GM23338 (cell line): Measurements from ENCODE around the gene SNTG2. TPM values are rescaled to one million over a fixed set of nuclear protein-coding genes. Genes with fewer than 3 reads are reported as not detected.

Source experiments
- ATAC-seq: fragments of 200-7000 bp; cut with Tn5 transposase; 3 replicates; pipeline ENCODE4 v1.9.1; 2020
- DNase-seq: peaks from one replicate; pipeline ENCODE4 v3.0.0-alpha.2; 2015; ENCODE audit warnings: low spot score
- H2AFZ ChIP-seq: fragments of 200-600 bp; sonication (generic); 2 replicates; pipeline ENCODE4 v1.8.0; 2016; ENCODE audit warnings: antibody characterized with exemption, mild to moderate bottlenecking, moderate library complexity
- H3F3A ChIP-seq: fragments of 200-600 bp; sonication (generic); replicated peaks from 2 replicates; pipeline ENCODE4 v1.8.0; 2017; ENCODE audit warnings: antibody characterized with exemption, mixed run types, low read depth
- H3K27ac ChIP-seq: fragments of 200-600 bp; sonication (generic); 2 replicates; pipeline ENCODE4 v1.6.1; 2016; ENCODE audit warnings: low read depth
- H3K27me3 ChIP-seq: fragments of 200-600 bp; sonication (generic); 2 replicates; pipeline ENCODE4 v1.8.0; 2016; ENCODE audit warnings: mild to moderate bottlenecking, mixed run types, moderate library complexity; ENCODE audit not compliant: insufficient read depth
- H3K36me3 ChIP-seq: fragments of 200-600 bp; sonication (generic); 2 replicates; pipeline ENCODE4 v1.8.0; 2016; ENCODE audit warnings: mild to moderate bottlenecking; ENCODE audit not compliant: insufficient read depth
- H3K4me1 ChIP-seq: fragments of 200-600 bp; sonication (generic); 2 replicates; pipeline ENCODE4 v1.8.0; 2016; ENCODE audit warnings: mild to moderate bottlenecking, moderate library complexity; ENCODE audit not compliant: insufficient read depth
- H3K4me2 ChIP-seq: fragments of 200-600 bp; sonication (generic); 2 replicates; pipeline ENCODE4 v1.7.1; 2017; ENCODE audit warnings: mixed run types
- H3K4me3 ChIP-seq: fragments of 200-600 bp; sonication (generic); 2 replicates; pipeline ENCODE4 v1.6.1; 2016; ENCODE audit warnings: mixed run types
- H3K79me2 ChIP-seq: fragments of 200-600 bp; sonication (generic); replicated peaks from 2 replicates; pipeline ENCODE4 v1.8.0; 2017; ENCODE audit warnings: mild to moderate bottlenecking; ENCODE audit not compliant: insufficient read depth
- H3K9me2 ChIP-seq: fragments of 200-600 bp; sonication (generic); 2 replicates; pipeline ENCODE4 v1.8.0; 2017; ENCODE audit not compliant: insufficient read depth
- H4K20me1 ChIP-seq: fragments of 200-600 bp; sonication (generic); replicated peaks from 2 replicates; pipeline ENCODE4 v1.8.0; 2017; ENCODE audit warnings: mild to moderate bottlenecking; ENCODE audit not compliant: insufficient read depth
- H3K27ac Mint-ChIP-seq: 2 replicates; pipeline ENCODE4 v1.8.0; 2020; ENCODE audit warnings: inconsistent platforms, mild to moderate bottlenecking, moderate library complexity, mixed read lengths
- H3K27me3 Mint-ChIP-seq: 3 replicates; pipeline ENCODE4 v1.8.0; 2022; ENCODE audit warnings: low read depth, mild to moderate bottlenecking, moderate library complexity, mixed read lengths, inconsistent platforms; ENCODE audit not compliant: insufficient read depth, poor library complexity
- H3K36me3 Mint-ChIP-seq: 3 replicates; pipeline ENCODE4 v1.8.0; 2021; ENCODE audit warnings: low read depth, mild to moderate bottlenecking, inconsistent platforms, moderate library complexity, mixed read lengths
- H3K4me1 Mint-ChIP-seq: 3 replicates; pipeline ENCODE4 v1.8.0; 2020; ENCODE audit warnings: mild to moderate bottlenecking, inconsistent platforms, mixed read lengths
- H3K4me3 Mint-ChIP-seq: 3 replicates; pipeline ENCODE4 v1.8.0; 2021; ENCODE audit warnings: moderate library complexity, mild to moderate bottlenecking, inconsistent platforms, mixed read lengths
- H3K9me3 Mint-ChIP-seq: 3 replicates; pipeline ENCODE4 v1.8.0; 2020; ENCODE audit warnings: moderate library complexity, mild to moderate bottlenecking, inconsistent platforms, mixed read lengths
- CREB1 ChIP-seq: fragments of 250-450 bp; sonication (Bioruptor Pico); IDR thresholded peaks from 2 replicates; pipeline ENCODE4 v1.5.0; 2020; ENCODE audit warnings: low read depth, mild to moderate bottlenecking, moderate library complexity
- EZH2 ChIP-seq: fragments of 200-600 bp; sonication (generic); IDR thresholded peaks from one replicate; pipeline ENCODE4 v1.8.0; 2017; ENCODE audit warnings: antibody characterized with exemption, mild to moderate bottlenecking, low read depth; ENCODE audit not compliant: unreplicated experiment
- EZH2phosphoT487 ChIP-seq: fragments of 200-600 bp; sonication (generic); IDR thresholded peaks from one replicate; pipeline ENCODE4 v1.8.1; 2018; ENCODE audit warnings: antibody characterized with exemption; ENCODE audit not compliant: unreplicated experiment
- JUNB ChIP-seq: IDR thresholded peaks from one replicate; pipeline ENCODE4 v1.6.1; 2016; ENCODE audit warnings: antibody characterized with exemption; ENCODE audit not compliant: unreplicated experiment
- NANOG ChIP-seq: IDR thresholded peaks from 2 replicates; pipeline ENCODE4 v1.6.1; 2016; ENCODE audit warnings: antibody characterized with exemption, borderline replicate concordance
- POLR2AphosphoS5 ChIP-seq: IDR thresholded peaks from 2 replicates; pipeline ENCODE4 v1.6.1; 2016; ENCODE audit warnings: antibody characterized with exemption, low read depth
- STAT1 ChIP-seq: IDR thresholded peaks from one replicate; pipeline ENCODE4 v1.6.1; 2016; ENCODE audit warnings: antibody characterized with exemption; ENCODE audit not compliant: unreplicated experiment
- ZNF114 ChIP-seq: fragments of 250-450 bp; sonication (Bioruptor Pico); IDR thresholded peaks from 2 replicates; pipeline ENCODE4 v1.5.0; 2020; ENCODE audit warnings: mild to moderate bottlenecking, moderate library complexity
- ZNF331 ChIP-seq: fragments of 250-450 bp; sonication (Bioruptor Pico); IDR thresholded peaks from 2 replicates; pipeline ENCODE4 v1.5.0; 2020; ENCODE audit warnings: low read depth, mild to moderate bottlenecking, moderate library complexity
- polyA plus RNA-seq: library from polyadenylated mRNA; unstranded; fragments of >200 nt; fragmentation: Nextera tagmentation; extraction: Ambion mirVana; gene quantifications from 2 replicates; pipeline ENCODE4 v1.2.1, GENCODE V29; 2016
- total RNA-seq: library from RNA; depleted of rRNA; stranded (reverse); fragments of >200 nt; shearing (Covaris generic); gene quantifications from 2 replicates; pipeline ENCODE4 v1.2.3, GENCODE V29; 2014
- TF ChIP-seq, protein P1 (sequence below): fragments of 250-450 bp; sonication (Bioruptor Pico); IDR thresholded peaks from 2 replicates; pipeline ENCODE4 v1.5.0; 2020; ENCODE audit warnings: mild to moderate bottlenecking, moderate library complexity
- TF ChIP-seq, protein P2 (sequence below): IDR thresholded peaks from 2 replicates; pipeline ENCODE4 v1.6.1; 2016; ENCODE audit warnings: antibody characterized with exemption
- TF ChIP-seq, protein P3 (sequence below), 2 experiments: fragments of 200-600 bp in 1 of 2; sonication (generic) in 1 of 2; conservative IDR thresholded peaks; 2 replicates each; pipeline versions ENCODE4 v1.5.1 to v1.6.1; 2016 to 2017; ENCODE audit warnings: antibody characterized with exemption in 2 of 2, low read depth in 2 of 2, mild to moderate bottlenecking in 2 of 2, moderate library complexity in 1 of 2

SNTG2 gene
- total and polyA plus RNA-seq, 2 experiments from 2014 or later, result 27.5 to 60.4 TPM

DNA sequence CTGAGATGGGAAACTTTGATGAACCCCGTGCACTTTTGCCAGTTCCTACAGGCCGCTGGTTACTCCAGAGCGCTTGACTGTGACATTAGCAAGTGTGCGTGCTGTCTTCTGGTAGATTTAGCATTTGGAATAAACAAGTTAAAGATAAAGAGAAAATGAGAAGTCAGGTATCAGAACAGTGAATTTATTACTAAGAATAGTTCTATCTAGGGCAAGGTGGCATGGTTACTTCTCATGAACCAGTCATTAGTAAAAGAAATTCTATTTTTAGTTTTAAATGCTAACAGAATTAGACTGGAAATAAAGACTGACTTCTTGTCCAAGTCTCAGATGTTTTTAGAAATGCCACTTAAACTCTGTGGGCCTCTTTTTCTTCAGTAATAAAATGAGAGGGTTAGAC, 258.6 kb downstream of the SNTG2 start:
- Mint-ChIP-seq H3K27me3 (no peaks in the 10 kb centered on the region), H3K36me3 (peaks cover 47% of the 10 kb centered on the region), H3K9me3 (peaks cover 21% of the 10 kb centered on the region), H3K27ac (no peak overlapping the region), H3K4me1 (no peaks in the 10 kb centered on the region), H3K4me3 (no peak overlapping the region)
- Histone ChIP-seq H3K36me3 (peaks cover 16% of the 10 kb centered on the region), H3K4me1 (no peaks in the 10 kb centered on the region), H3K27me3 (no peaks in the 10 kb centered on the region), H3K9me2 (no peaks in the 10 kb centered on the region), H4K20me1 (peaks cover 3% of the 10 kb centered on the region), H3K79me2 (no peaks in the 10 kb centered on the region), H3K27ac (no peak overlapping the region), H3K4me3 (no peak overlapping the region), H3K4me2 (no peak overlapping the region), H2AFZ (no peak overlapping the region), H3F3A (no peaks in the 10 kb centered on the region)
- ATAC-seq, result no peak
- no peak for DNase-seq
- no peak for TF ChIP-seq EZH2phosphoT487

DNA sequence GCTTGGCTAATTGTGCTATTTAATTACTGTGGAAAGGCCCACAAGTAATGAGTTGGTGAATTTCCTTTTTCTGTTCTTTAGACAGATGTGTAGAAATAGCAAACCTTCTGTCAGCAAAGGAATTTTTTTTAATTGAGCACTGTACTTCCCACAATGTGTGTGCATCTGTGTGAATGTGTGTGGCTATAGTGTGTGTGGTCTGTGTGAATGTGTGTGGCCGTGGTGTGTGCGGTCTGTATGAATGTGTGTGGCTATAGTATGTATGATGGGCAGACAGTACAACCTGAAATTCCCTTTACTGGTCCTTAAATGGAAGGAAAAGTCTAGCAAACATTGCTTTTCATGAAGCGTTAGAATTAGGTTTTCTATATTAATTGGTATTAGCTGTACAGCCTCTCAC, 259.1 kb downstream of the SNTG2 start:
- H3K27ac Mint-ChIP-seq, result no peak overlapping the region
- no peak overlapping the region for H3K4me2 ChIP-seq
- no peak for TF ChIP-seq STAT1
- no peak for TF ChIP-seq EZH2phosphoT487
- no peak for TF ChIP-seq ZNF331 (CRISPR knock-in tag)
- no peak for TF ChIP-seq CREB1
- TF ChIP-seq JUNB, result no peak
- no peak for TF ChIP-seq ZNF114 (CRISPR knock-in tag)
- no peak for TF ChIP-seq EZH2
- TF ChIP-seq, protein P1, sequence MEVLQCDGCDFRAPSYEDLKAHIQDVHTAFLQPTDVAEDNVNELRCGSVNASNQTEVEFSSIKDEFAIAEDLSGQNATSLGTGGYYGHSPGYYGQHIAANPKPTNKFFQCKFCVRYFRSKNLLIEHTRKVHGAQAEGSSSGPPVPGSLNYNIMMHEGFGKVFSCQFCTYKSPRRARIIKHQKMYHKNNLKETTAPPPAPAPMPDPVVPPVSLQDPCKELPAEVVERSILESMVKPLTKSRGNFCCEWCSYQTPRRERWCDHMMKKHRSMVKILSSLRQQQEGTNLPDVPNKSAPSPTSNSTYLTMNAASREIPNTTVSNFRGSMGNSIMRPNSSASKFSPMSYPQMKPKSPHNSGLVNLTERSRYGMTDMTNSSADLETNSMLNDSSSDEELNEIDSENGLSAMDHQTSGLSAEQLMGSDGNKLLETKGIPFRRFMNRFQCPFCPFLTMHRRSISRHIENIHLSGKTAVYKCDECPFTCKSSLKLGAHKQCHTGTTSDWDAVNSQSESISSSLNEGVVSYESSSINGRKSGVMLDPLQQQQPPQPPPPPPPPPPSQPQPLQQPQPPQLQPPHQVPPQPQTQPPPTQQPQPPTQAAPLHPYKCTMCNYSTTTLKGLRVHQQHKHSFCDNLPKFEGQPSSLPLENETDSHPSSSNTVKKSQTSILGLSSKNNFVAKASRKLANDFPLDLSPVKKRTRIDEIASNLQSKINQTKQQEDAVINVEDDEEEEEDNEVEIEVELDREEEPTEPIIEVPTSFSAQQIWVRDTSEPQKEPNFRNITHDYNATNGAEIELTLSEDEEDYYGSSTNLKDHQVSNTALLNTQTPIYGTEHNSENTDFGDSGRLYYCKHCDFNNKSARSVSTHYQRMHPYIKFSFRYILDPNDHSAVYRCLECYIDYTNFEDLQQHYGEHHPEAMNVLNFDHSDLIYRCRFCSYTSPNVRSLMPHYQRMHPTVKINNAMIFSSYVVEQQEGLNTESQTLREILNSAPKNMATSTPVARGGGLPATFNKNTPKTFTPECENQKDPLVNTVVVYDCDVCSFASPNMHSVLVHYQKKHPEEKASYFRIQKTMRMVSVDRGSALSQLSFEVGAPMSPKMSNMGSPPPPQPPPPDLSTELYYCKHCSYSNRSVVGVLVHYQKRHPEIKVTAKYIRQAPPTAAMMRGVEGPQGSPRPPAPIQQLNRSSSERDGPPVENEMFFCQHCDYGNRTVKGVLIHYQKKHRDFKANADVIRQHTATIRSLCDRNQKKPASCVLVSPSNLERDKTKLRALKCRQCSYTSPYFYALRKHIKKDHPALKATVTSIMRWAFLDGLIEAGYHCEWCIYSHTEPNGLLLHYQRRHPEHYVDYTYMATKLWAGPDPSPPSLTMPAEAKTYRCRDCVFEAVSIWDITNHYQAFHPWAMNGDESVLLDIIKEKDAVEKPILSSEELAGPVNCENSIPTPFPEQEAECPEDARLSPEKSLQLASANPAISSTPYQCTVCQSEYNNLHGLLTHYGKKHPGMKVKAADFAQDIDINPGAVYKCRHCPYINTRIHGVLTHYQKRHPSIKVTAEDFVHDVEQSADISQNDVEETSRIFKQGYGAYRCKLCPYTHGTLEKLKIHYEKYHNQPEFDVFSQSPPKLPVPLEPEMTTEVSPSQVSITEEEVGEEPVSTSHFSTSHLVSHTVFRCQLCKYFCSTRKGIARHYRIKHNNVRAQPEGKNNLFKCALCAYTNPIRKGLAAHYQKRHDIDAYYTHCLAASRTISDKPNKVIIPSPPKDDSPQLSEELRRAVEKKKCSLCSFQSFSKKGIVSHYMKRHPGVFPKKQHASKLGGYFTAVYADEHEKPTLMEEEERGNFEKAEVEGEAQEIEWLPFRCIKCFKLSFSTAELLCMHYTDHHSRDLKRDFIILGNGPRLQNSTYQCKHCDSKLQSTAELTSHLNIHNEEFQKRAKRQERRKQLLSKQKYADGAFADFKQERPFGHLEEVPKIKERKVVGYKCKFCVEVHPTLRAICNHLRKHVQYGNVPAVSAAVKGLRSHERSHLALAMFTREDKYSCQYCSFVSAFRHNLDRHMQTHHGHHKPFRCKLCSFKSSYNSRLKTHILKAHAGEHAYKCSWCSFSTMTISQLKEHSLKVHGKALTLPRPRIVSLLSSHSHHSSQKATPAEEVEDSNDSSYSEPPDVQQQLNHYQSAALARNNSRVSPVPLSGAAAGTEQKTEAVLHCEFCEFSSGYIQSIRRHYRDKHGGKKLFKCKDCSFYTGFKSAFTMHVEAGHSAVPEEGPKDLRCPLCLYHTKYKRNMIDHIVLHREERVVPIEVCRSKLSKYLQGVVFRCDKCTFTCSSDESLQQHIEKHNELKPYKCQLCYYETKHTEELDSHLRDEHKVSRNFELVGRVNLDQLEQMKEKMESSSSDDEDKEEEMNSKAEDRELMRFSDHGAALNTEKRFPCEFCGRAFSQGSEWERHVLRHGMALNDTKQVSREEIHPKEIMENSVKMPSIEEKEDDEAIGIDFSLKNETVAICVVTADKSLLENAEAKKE, result no peak
- TF ChIP-seq, protein P2, sequence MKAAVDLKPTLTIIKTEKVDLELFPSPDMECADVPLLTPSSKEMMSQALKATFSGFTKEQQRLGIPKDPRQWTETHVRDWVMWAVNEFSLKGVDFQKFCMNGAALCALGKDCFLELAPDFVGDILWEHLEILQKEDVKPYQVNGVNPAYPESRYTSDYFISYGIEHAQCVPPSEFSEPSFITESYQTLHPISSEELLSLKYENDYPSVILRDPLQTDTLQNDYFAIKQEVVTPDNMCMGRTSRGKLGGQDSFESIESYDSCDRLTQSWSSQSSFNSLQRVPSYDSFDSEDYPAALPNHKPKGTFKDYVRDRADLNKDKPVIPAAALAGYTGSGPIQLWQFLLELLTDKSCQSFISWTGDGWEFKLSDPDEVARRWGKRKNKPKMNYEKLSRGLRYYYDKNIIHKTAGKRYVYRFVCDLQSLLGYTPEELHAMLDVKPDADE, result no peak
- no peak for TF ChIP-seq NANOG
- TF ChIP-seq, protein P3, sequence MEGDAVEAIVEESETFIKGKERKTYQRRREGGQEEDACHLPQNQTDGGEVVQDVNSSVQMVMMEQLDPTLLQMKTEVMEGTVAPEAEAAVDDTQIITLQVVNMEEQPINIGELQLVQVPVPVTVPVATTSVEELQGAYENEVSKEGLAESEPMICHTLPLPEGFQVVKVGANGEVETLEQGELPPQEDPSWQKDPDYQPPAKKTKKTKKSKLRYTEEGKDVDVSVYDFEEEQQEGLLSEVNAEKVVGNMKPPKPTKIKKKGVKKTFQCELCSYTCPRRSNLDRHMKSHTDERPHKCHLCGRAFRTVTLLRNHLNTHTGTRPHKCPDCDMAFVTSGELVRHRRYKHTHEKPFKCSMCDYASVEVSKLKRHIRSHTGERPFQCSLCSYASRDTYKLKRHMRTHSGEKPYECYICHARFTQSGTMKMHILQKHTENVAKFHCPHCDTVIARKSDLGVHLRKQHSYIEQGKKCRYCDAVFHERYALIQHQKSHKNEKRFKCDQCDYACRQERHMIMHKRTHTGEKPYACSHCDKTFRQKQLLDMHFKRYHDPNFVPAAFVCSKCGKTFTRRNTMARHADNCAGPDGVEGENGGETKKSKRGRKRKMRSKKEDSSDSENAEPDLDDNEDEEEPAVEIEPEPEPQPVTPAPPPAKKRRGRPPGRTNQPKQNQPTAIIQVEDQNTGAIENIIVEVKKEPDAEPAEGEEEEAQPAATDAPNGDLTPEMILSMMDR (conservative IDR thresholded peaks at IDR 0.05; ENCODE audit: low read depth in 2 of 2), result no peak
- TF ChIP-seq POLR2AphosphoS5, result no peak

More for the DNA sequence above, 259.1 kb downstream of the SNTG2 start:
- Mint-ChIP-seq H3K4me1 (no peaks in the 10 kb centered on the region), H3K36me3 (peaks cover 53% of the 10 kb centered on the region), H3K27me3 (no peaks in the 10 kb centered on the region), H3K4me3 (no peak overlapping the region), H3K9me3 (peaks cover 26% of the 10 kb centered on the region)
- H3F3A ChIP-seq, result no peaks in the 10 kb centered on the region
- ATAC-seq (no peak), DNase-seq (no peak)
- H4K20me1 ChIP-seq, result peaks cover 3% of the 10 kb centered on the region; the same call in 1 of the 2 replicates
- no peak overlapping the region for H2AFZ ChIP-seq
- H3K27ac ChIP-seq, result no peak overlapping the region
- H3K4me3 ChIP-seq, result no peak overlapping the region
- no peaks in the 10 kb centered on the region for H3K4me1 ChIP-seq
- no peaks in the 10 kb centered on the region for H3K9me2 ChIP-seq
- no peaks in the 10 kb centered on the region for H3K79me2 ChIP-seq
- no peaks in the 10 kb centered on the region for H3K27me3 ChIP-seq
- H3K36me3 ChIP-seq, result peaks cover 16% of the 10 kb centered on the region
